ENCODE results near the gene TSPAN31.

Gene TSPAN31

GRCh38 chr12:57753756-57754337, 9.0 kb downstream of the TSPAN31 start:
- Histone ChIP-seq H3K9me3 (ENCODE audit: control insufficient read depth, insufficient read depth, low read depth, low read length) (no peaks in the 10 kb centered on the region), H3K36me3 (ENCODE audit: control insufficient read depth in 2 of 2, insufficient read depth in 1 of 2, low read length in 2 of 2) (peaks cover 19 to 47% of the 10 kb centered on the region in 2 experiments), H3K27ac (ENCODE audit: extremely low read depth, low read depth, low read length) (no peak overlapping the region), H3K4me3 (ENCODE audit: low read depth, low read length) (no peak overlapping the region), H3K4me1 (ENCODE audit: control insufficient read depth, insufficient read depth, low read length) (peaks cover 16% of the 10 kb centered on the region)
- TF ChIP-seq ZNF558 (tag by site-specific recombination; IDR thresholded peaks at IDR 0.05), result no peak
- peak; percentile 48 for TF ChIP-seq ZBTB20 (tag by site-specific recombination; IDR thresholded peaks at IDR 0.05)
- ChIA-PET POLR2A (interaction anchor here (0.5 to 1.4 kb wide), 2 partner anchors 18 to 1831 kb away, joined by 4 read pairs; partner anchors contain the start of genes EEF1AKMT3 and METTL1), CTCF (no interaction called here)

- CTCF ChIA-PET, result interaction anchor here (2.4 kb wide), 1 partner anchor 12 kb away, joined by 26 read pairs; the partner anchor contains the start of gene CYP27B1
- Histone ChIP-seq H3K9me3 (ENCODE audit: control insufficient read depth, insufficient read depth, low read depth, low read length) (no peaks in the 10 kb centered on the region), H3K4me3 (ENCODE audit: low read depth, low read length) (peak within 1 kb of the TSS; percentile 63), H3K27ac (ENCODE audit: extremely low read depth, low read depth, low read length) (peak within 1 kb of the TSS; percentile 69; the same call in 1 of the 2 replicates), H3K4me1 (ENCODE audit: control insufficient read depth, insufficient read depth, low read length) (peaks cover 16% of the 10 kb centered on the region), H3K36me3 (ENCODE audit: control insufficient read depth in 2 of 2, insufficient read depth in 1 of 2, low read length in 2 of 2) (peaks cover 16 to 46% of the 10 kb centered on the region in 2 experiments)
- POLR2A ChIA-PET, result interaction anchor here (0.5 to 1.4 kb wide), 3 partner anchors 17 to 1832 kb away, joined by 3 to 4 read pairs (median 4); partner anchors contain the start of genes EEF1AKMT3 and METTL1
- TF ChIP-seq PATZ1 (tag by site-specific recombination; IDR thresholded peaks at IDR 0.05), result peak; percentile 96
- TF ChIP-seq SCRT1 (tag by site-specific recombination; IDR thresholded peaks at IDR 0.05; ENCODE audit: borderline replicate concordance), result peak; percentile 91
- TF ChIP-seq ZBTB8A (tag by site-specific recombination; IDR thresholded peaks at IDR 0.05), result peak; percentile 51; the same call in 1 of the 2 replicates
- TF ChIP-seq EGR2 (tag by site-specific recombination; IDR thresholded peaks at IDR 0.05; ENCODE audit: low read depth), result peak; percentile 62; the same call in 1 of the 2 replicates
- TF ChIP-seq ZNF423 (tag by site-specific recombination; IDR thresholded peaks at IDR 0.05), result peak; percentile 26; the same call in 1 of the 2 replicates
- TF ChIP-seq ZBTB1 (tag by site-specific recombination; IDR thresholded peaks at IDR 0.05), result 0 out of 2 replicates have a peak, but pooled peaks have one; percentile 35
- peak; percentile 58 for TF ChIP-seq YY2 (tag by site-specific recombination; IDR thresholded peaks at IDR 0.05)
- peak; percentile 76; the same call in 1 of the 2 replicates for TF ChIP-seq ZNF391 (tag by site-specific recombination; IDR thresholded peaks at IDR 0.05; ENCODE audit: borderline replicate concordance, low read depth)
- no peak for TF ChIP-seq ZNF571 (tag by site-specific recombination; IDR thresholded peaks at IDR 0.05)
- 0 out of 2 replicates have a peak, but pooled peaks have one; percentile 54 for TF ChIP-seq ZNF24 (tag by site-specific recombination; IDR thresholded peaks at IDR 0.05)
- TF ChIP-seq ZNF600 (tag by site-specific recombination; IDR thresholded peaks at IDR 0.05), result peak; percentile 99
- no peak for TF ChIP-seq ZNF548 (tag by site-specific recombination; IDR thresholded peaks at IDR 0.05)
- TF ChIP-seq KLF8 (tag by site-specific recombination; IDR thresholded peaks at IDR 0.05), result peak; percentile 90
- TF ChIP-seq ZNF26 (tag by site-specific recombination; IDR thresholded peaks at IDR 0.05), result no peak
- peak; percentile 17; the same call in 1 of the 2 replicates for TF ChIP-seq IKZF3 (tag by site-specific recombination; IDR thresholded peaks at IDR 0.05)
- peak; percentile 30; the same call in 1 of the 2 replicates for TF ChIP-seq ZBTB11 (tag by site-specific recombination; conservative IDR thresholded peaks at IDR 0.05; ENCODE audit: low read depth)
- TF ChIP-seq HIC1 (tag by site-specific recombination; IDR thresholded peaks at IDR 0.05), result 0 out of 2 replicates have a peak, but pooled peaks have one; percentile 25
- peak; percentile 96 for TF ChIP-seq SP3 (tag by site-specific recombination; IDR thresholded peaks at IDR 0.05)
- TF ChIP-seq ZNF561 (tag by site-specific recombination; IDR thresholded peaks at IDR 0.05; ENCODE audit: borderline replicate concordance), result no peak
- TF ChIP-seq ZNF585B (tag by site-specific recombination; IDR thresholded peaks at IDR 0.05), result no peak
- no peak for TF ChIP-seq ZNF664 (tag by site-specific recombination; IDR thresholded peaks at IDR 0.05)
These were observed 9.8 kb downstream of the TSPAN31 start, which contains the start of gene MARCHF9 for GRCh38 chr12:57754411-57755193. MARCHF9 (plus strand) TSS chr12:57755103; CDS start chr12:57755529, 426 bp downstream.
